CD4-positive, alpha-beta memory T cell (primary cell): Measurements from ENCODE around the gene SNX27. TPM values are rescaled to one million over a fixed set of nuclear protein-coding genes. Genes with fewer than 3 reads are reported as not detected.

Experiments used
- CTCF ChIA-PET: fragments of 350-600 bp; sonication (Branson Sonifier 250); formaldehyde crosslinking; loops from one replicate; lab custom pipeline; 2021; ENCODE audit warnings: inconsistent platforms; ENCODE audit not compliant: partially characterized antibody; lab: Charles Lee
- POLR2A ChIA-PET: fragments of 350-600 bp; sonication (Branson Sonifier 250); formaldehyde crosslinking; loops from one replicate; lab custom pipeline; 2021; ENCODE audit not compliant: partially characterized antibody; lab: Charles Lee
- DNase-seq, 5 donors: peaks; one replicate each; pipeline versions ENCODE4 v3.0.0 to v3.0.0-alpha.2; 2020 to 2022; ENCODE audit warnings: mixed read lengths in 1 of 5
- H3K27ac ChIP-seq: one replicate; pipeline ENCODE4 v1.7.0; 2013; ENCODE audit warnings: low read depth, low read length
- H3K27me3 ChIP-seq: 2 replicates; pipeline ENCODE4 v1.7.0; 2013; ENCODE audit warnings: mild to moderate bottlenecking, low read length, moderate library complexity; ENCODE audit not compliant: insufficient read depth
- H3K36me3 ChIP-seq: 2 replicates; pipeline ENCODE4 v1.7.0; 2013; ENCODE audit warnings: mild to moderate bottlenecking, low read length, moderate library complexity; ENCODE audit not compliant: insufficient read depth
- H3K4me1 ChIP-seq: 2 replicates; pipeline ENCODE4 v1.7.0; 2013; ENCODE audit warnings: mild to moderate bottlenecking, low read length, moderate library complexity; ENCODE audit not compliant: insufficient read depth
- H3K4me3 ChIP-seq, 2 donors: one replicate each; pipeline ENCODE4 v1.7.0; 2013; ENCODE audit warnings: low read length in 2 of 2, mild to moderate bottlenecking in 1 of 2
- H3K9me3 ChIP-seq, 2 donors: one replicate each; pipeline ENCODE4 v1.7.0; 2013; ENCODE audit warnings: low read length in 2 of 2, control low read depth in 1 of 2; ENCODE audit not compliant: control insufficient read depth in 1 of 2
- H3K27ac Mint-ChIP-seq, 7 donors: one replicate each; pipeline ENCODE4 v1.8.0; 2020 to 2021; ENCODE audit warnings: mixed read lengths in 7 of 7, mild to moderate bottlenecking in 6 of 7, inconsistent platforms in 3 of 7, moderate library complexity in 3 of 7
- H3K27me3 Mint-ChIP-seq, 2 donors: one replicate each; pipeline ENCODE4 v1.8.0; 2020 to 2021; ENCODE audit warnings: mixed read lengths in 2 of 2
- H3K36me3 Mint-ChIP-seq, 2 donors: one replicate each; pipeline ENCODE4 v1.8.0; 2020 to 2021; ENCODE audit warnings: mixed read lengths in 2 of 2, inconsistent platforms in 1 of 2, mild to moderate bottlenecking in 1 of 2
- H3K4me1 Mint-ChIP-seq, 4 donors: one replicate each; pipeline ENCODE4 v1.8.0; 2020 to 2021; ENCODE audit warnings: mixed read lengths in 4 of 4, mild to moderate bottlenecking in 1 of 4
- H3K4me3 Mint-ChIP-seq, 8 donors: one replicate each; pipeline ENCODE4 v1.8.0; 2020 to 2021; ENCODE audit warnings: mixed read lengths in 8 of 8, mild to moderate bottlenecking in 7 of 8, moderate library complexity in 6 of 8, inconsistent platforms in 3 of 8
- H3K9me3 Mint-ChIP-seq, 8 donors: one replicate each; pipeline ENCODE4 v1.8.0; 2020 to 2021; ENCODE audit warnings: mixed read lengths in 8 of 8, mild to moderate bottlenecking in 5 of 8, inconsistent platforms in 3 of 8, moderate library complexity in 1 of 8
- intact Hi-C: fragments of 100-400 bp; cut with micrococcal nuclease; formaldehyde crosslinking; loops from one replicate; pipeline ENCODE4 v1.15.1; 2023
- polyA plus RNA-seq, 2 donors: library from polyadenylated mRNA; unstranded; fragments of 300-500 nt; fragmentation: Illumina TruSeq; gene quantifications; one replicate each; pipeline ENCODE4 v1.2.3, GENCODE V29; 2021
- total RNA-seq, 2 experiments: library from RNA; stranded (reverse); gene quantifications; one replicate each; pipeline ENCODE4 v1.2.3, GENCODE V29; 2021

Gene SNX27
- total and polyA plus RNA-seq, 4 experiments from 2014 or later: 7.5 to 44.3 (median 27.1) TPM

DNA sequence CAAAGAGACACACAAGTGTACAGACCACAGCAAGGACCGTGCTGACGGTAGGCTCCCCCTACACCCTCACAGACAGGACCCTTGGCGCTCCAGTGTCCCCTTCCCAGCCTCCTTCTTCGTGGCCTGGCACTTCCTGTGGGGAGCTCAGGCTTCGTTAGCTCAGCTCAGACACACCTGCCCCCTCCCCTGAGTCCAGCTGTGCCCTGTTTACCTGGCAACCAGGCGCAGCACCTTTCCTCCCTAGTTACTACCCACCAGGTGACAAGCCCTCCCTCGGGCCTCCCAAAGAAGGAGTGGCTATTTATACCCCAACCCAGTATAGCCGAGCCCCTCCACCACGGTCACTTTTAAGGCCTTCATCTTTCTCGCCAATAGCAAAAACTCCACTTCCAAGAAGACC is 100.1 kb downstream of the SNX27 start:
- intact Hi-C loops: no loop called here
- no peak overlapping the region for H3K4me3 ChIP-seq
- no peaks in the 10 kb centered on the region for H3K36me3 Mint-ChIP-seq
- peaks cover 3 to 9% (median 3%) of the 10 kb centered on the region in 4 donors for H3K4me1 Mint-ChIP-seq
- no peaks in the 10 kb centered on the region for H3K9me3 ChIP-seq
- no peaks in the 10 kb centered on the region for H3K36me3 ChIP-seq
- no peak overlapping the region for H3K4me3 Mint-ChIP-seq
- peaks cover 23 to 32% of the 10 kb centered on the region in 2 donors for H3K27me3 Mint-ChIP-seq
- POLR2A ChIA-PET: no interaction called here
- CTCF ChIA-PET: no interaction called here
- H3K9me3 Mint-ChIP-seq: no peaks in the 10 kb centered on the region
- H3K4me1 ChIP-seq: peaks cover 4% of the 10 kb centered on the region
- DNase-seq: no peak
- H3K27me3 ChIP-seq: peaks cover 12% of the 10 kb centered on the region
- H3K27ac ChIP-seq: no peak overlapping the region
- H3K27ac Mint-ChIP-seq: no peak overlapping the region

- ChIA-PET POLR2A (no interaction called here), CTCF (no interaction called here)
- DNase-seq: no peak
- Mint-ChIP-seq H3K9me3 (no peaks in the 10 kb centered on the region), H3K4me3 (no peak overlapping the region), H3K27ac (no peak overlapping the region), H3K27me3 (peaks cover 33 to 40% of the 10 kb centered on the region in 2 donors), H3K36me3 (no peaks in the 10 kb centered on the region), H3K4me1 (peaks cover 7 to 20% (median 9%) of the 10 kb centered on the region in 4 donors)
- Histone ChIP-seq H3K27ac (no peak overlapping the region), H3K4me3 (no peak overlapping the region), H3K4me1 (peaks cover 7% of the 10 kb centered on the region), H3K9me3 (no peaks in the 10 kb centered on the region), H3K36me3 (no peaks in the 10 kb centered on the region), H3K27me3 (peaks cover 22% of the 10 kb centered on the region)
- intact Hi-C loops: no loop called here
Observed at GRCh38 chr1:151713044-151713443, 101.2 kb downstream of the SNX27 start.

- H3K4me3 ChIP-seq: no peak overlapping the region
- ChIA-PET CTCF (no interaction called here), POLR2A (no interaction called here)
- Mint-ChIP-seq H3K27me3 (peaks cover 38 to 46% of the 10 kb centered on the region in 2 donors), H3K36me3 (no peaks in the 10 kb centered on the region), H3K27ac (no peak overlapping the region), H3K4me3 (no peak overlapping the region), H3K9me3 (no peaks in the 10 kb centered on the region), H3K4me1 (peaks cover 7 to 21% (median 9%) of the 10 kb centered on the region in 4 donors)
- no peak overlapping the region for H3K27ac ChIP-seq
- intact Hi-C loops: no loop called here
- H3K4me1 ChIP-seq: peaks cover 7% of the 10 kb centered on the region
- H3K9me3 ChIP-seq: no peaks in the 10 kb centered on the region
- no peaks in the 10 kb centered on the region for H3K36me3 ChIP-seq
- peaks cover 22% of the 10 kb centered on the region for H3K27me3 ChIP-seq
- DNase-seq: no peak
Observed at GRCh38 chr1:151713874-151714273, 102.0 kb downstream of the SNX27 start.

GRCh38 chr1:151714820-151715725 is 103.2 kb downstream of the SNX27 start:
- Mint-ChIP-seq H3K36me3 (no peaks in the 10 kb centered on the region), H3K27ac (no peak overlapping the region), H3K27me3 (peaks cover 38 to 52% of the 10 kb centered on the region in 2 donors), H3K4me1 (peaks cover 7 to 22% (median 10%) of the 10 kb centered on the region in 4 donors), H3K4me3 (no peak overlapping the region), H3K9me3 (no peaks in the 10 kb centered on the region)
- no peak for DNase-seq
- ChIA-PET CTCF (interaction anchor here (0.6 kb wide), 1 partner anchor 269 kb away, joined by 4 read pairs; no protein-coding TSS in a partner anchor), POLR2A (no interaction called here)
- peaks cover 22% of the 10 kb centered on the region for H3K27me3 ChIP-seq
- no peaks in the 10 kb centered on the region for H3K36me3 ChIP-seq
- no peak overlapping the region for H3K4me3 ChIP-seq
- H3K4me1 ChIP-seq: peaks cover 7% of the 10 kb centered on the region
- H3K27ac ChIP-seq: no peak overlapping the region
- intact Hi-C loops: no loop called here
- H3K9me3 ChIP-seq: no peaks in the 10 kb centered on the region

GRCh38 chr1:151715726-151716404 is 104.0 kb downstream of the SNX27 start:
- Mint-ChIP-seq H3K9me3 (no peaks in the 10 kb centered on the region), H3K4me1 (peaks cover 12 to 30% (median 18%) of the 10 kb centered on the region in 4 donors), H3K36me3 (no peaks in the 10 kb centered on the region), H3K4me3 (no peak overlapping the region), H3K27me3 (peaks cover 38 to 55% of the 10 kb centered on the region in 2 donors), H3K27ac (peak overlapping the region in 1 of 7 donors; percentile 39)
- CTCF ChIA-PET: interaction anchor here (1.1 to 1.4 kb wide), 2 partner anchors 19 to 303 kb away, joined by 3 to 5 read pairs; no protein-coding TSS in a partner anchor
- no peak overlapping the region for H3K27ac ChIP-seq
- no peak overlapping the region for H3K4me3 ChIP-seq
- DNase-seq: no peak
- peaks cover 22% of the 10 kb centered on the region for H3K27me3 ChIP-seq
- peaks cover 14% of the 10 kb centered on the region for H3K4me1 ChIP-seq
- intact Hi-C loops: no loop called here
- H3K9me3 ChIP-seq: no peaks in the 10 kb centered on the region
- no peaks in the 10 kb centered on the region for H3K36me3 ChIP-seq
- POLR2A ChIA-PET: no interaction called here

GRCh38 chr1:151716405-151716762 is 104.5 kb downstream of the SNX27 start:
- DNase-seq: no peak
- no peaks in the 10 kb centered on the region for H3K9me3 ChIP-seq
- ChIA-PET POLR2A (interaction anchor here (1.0 kb wide), 1 partner anchor 120 kb away, joined by 4 read pairs; no protein-coding TSS in a partner anchor), CTCF (interaction anchor here (1.0 to 1.4 kb wide), 3 partner anchors 18 to 304 kb away, joined by 3 to 5 read pairs (median 3); no protein-coding TSS in a partner anchor)
- peaks cover 14 to 35% (median 22%) of the 10 kb centered on the region in 4 donors for H3K4me1 Mint-ChIP-seq
- H3K27me3 ChIP-seq: peaks cover 22% of the 10 kb centered on the region
- no peak overlapping the region for H3K4me3 Mint-ChIP-seq
- H3K27me3 Mint-ChIP-seq: peaks cover 38 to 56% of the 10 kb centered on the region in 2 donors
- no peaks in the 10 kb centered on the region for H3K9me3 Mint-ChIP-seq
- H3K27ac ChIP-seq: no peak overlapping the region
- H3K36me3 Mint-ChIP-seq: no peaks in the 10 kb centered on the region
- peaks cover 17% of the 10 kb centered on the region for H3K4me1 ChIP-seq
- H3K36me3 ChIP-seq: no peaks in the 10 kb centered on the region
- H3K27ac Mint-ChIP-seq: peak overlapping the region in 1 of 7 donors; percentile 39
- H3K4me3 ChIP-seq: no peak overlapping the region
- intact Hi-C loops: no loop called here
